Urothelium cell line (cell line): ENCODE measurements around the gene CRX.
"Not testable (repeated sequence)": the region's sequence is repeated elsewhere in the genome, so short reads cannot be mapped to it uniquely, and the experiment has no call there.

ENCODE experiments used
- DNase-seq: peaks from one replicate; pipeline ENCODE4 v3.0.0; 2011; ENCODE audit warnings: low spot score, mixed read lengths
- FAIRE-seq: peaks from 2 replicates; lab custom pipeline; 2011; peaks lifted over from hg19 to GRCh38; lab: Jason Lieb, UNC

Gene CRX

DNA sequence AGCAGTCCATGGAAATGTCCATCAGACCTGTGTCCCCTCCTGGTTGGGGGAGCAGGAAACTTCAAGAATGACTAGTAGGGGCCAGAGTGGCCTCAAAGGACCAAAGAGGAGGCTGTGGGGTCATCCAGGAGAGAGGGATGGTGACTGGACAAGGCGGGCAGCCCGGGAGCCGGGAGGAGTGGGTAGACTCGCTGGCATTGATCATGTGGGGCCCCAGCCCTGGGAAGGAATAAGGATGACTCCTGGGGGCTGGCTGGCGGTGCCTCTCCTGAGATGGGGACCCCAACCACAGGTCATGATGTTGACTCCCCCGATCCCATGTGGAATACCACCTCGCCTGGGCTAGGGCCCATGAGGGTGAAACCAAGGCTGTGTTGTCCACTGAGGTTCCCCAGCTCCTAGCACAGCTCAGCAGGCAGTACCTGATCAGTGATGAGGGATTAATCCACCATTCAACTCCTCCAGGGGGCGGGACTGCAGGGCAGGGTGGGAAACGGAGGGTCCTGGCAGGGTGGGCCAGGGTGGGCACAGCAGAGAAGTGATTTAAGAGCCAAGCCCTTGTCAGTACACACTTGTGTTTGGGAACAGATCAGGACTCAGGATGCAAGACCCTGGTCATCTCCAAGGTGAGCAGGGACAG, 37.0 kb downstream of the CRX start, which contains the start of gene TPRX2:
TSS of gene TPRX2 (plus strand) at position 590 of the 640 bp plus-strand sequence. CDS start at position 602, 12 bp downstream.
- peak; percentile 32 for FAIRE-seq
- DNase-seq, result not testable (repeated sequence)

DNA sequence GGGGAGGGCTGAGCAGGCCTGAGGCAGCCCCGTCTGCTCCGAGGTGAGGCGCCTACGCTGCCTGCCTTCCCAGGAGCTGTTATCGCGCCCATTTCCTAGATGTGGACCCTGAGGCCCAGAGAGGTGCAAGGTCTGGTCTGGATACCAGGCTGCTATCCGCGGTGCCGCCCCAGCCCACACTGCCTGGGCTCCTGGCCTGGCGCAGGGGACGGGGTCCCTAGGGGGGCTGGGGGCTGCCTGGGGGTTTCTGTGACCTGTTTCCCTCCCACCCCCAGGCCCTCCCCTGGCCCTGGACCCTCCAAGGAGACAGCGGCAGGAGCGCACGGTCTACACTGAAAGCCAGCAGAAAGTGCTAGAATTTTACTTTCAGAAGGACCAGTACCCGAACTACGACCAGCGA, 38.1 kb downstream of the CRX start:
- DNase-seq, FAIRE-seq: not testable (repeated sequence)

DNA sequence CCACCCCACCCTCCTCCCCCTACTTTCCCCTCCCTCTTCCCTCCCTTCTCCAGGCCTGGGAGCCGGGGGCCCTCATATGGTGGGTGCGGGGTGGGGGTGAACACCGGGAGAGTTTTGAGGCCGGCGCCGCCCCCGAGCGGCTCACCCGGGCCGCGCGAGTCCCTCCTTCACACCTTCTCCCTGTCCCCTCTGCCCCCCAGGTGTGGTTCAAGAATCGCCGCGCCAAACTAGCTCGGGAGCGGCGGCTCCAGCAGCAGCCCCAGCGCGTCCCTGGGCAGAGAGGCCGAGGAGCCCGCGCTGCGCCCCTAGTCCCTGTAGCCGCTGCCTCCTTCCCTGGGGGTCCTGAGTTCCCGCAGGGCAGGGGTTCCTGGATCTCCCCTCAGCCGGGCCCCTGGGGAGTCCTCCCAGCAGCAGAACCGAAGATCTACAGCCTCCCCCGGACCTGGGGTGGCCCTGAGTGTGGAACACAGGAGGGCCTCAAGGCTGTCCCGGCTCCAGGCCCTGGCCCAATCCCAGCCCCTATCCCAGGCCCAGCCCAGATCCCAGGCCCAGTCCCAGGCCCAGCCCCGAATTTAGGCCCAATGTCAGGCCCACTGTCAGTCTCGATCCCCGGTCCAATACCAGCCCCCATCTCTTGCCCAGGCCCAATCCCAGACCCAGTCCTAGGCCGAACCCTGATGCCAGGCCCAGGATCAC, 39.0 kb downstream of the CRX start:
- no peak for FAIRE-seq
- no peak for DNase-seq

DNA sequence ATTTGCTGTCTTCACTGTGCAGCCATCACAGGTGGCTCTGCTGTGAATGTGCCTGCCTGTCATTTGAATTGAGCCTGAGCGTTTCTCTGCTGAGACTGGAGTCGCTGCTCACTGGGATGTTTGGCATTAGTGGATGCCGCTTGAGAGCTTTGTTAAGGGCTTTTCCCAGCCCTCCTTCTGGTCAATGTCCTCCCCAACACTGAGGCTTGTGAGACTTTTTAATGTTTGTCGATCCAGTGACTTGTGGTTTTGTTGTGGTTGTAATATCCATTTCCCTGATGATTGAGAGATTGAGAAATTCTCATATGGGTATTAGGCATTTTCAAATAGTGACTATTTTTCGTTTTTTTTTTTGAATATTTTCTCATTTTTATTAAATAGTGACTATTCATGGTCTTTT, 39.9 kb downstream of the CRX start:
- no peak for FAIRE-seq
- DNase-seq, result no peak

DNA sequence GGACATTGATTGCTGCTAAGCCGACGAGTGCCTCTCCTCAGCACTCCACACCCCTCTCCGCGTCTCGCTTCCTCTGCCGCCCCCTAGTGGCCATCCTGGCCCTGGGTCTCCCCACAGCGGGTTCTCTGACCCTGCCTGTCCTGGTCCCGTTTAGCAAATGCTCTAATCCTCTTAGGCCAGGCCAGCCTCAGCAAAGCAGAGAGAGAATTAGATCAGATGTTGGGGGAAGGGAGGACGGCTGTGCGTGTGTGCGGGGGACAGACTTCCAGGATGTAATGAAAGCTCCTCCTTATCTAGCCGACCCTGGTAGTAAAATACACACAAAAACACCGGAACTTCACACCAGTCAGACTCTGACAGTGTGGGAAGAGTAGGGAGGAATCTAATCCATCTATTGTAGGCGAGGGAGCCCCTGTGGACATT, 41.8 kb downstream of the CRX start:
- FAIRE-seq (no peak), DNase-seq (peak; percentile 89)

DNA sequence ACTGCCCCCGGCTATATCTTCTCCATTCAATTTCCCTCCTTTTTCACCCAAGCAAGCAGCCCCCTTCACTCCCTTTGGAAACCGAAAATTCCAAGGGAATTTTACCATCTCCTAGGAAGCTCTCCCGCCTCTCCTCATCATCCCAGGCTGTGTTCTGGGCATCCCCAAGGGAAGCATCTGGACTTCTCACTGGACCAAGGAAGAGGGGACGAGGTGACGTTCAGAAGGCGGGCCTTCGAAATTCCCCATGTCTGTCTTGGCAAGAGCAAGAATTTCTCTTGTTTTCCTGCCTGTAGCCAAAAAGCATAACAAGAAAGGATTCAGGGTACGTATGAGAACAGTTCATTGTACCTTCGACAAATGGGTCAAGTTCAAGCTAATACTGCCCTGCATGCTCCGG, 43.4 kb downstream of the CRX start:
- no peak for DNase-seq

DNA sequence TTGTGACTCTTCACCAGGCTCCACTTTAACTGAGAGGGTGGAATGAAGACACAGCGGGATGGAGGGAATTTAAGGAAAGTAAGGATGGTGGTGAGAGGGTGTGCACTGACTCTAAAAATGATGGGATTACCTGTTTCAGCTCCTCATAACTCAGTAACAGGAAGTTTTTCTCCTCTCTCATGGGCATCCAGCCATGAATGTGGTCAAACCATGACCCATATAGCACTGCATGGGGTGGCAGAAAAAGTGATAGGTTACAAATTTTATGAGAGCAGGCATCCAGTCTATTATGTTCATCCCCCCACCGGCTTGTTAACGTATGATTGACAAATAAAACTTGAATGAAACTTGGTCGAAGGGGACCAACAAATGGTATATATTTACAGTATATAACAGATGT, 57.2 kb downstream of the CRX start:
- DNase-seq (no peak), FAIRE-seq (no peak)

More for the DNA sequence above, 43.4 kb downstream of the CRX start:
- no peak for FAIRE-seq

DNA sequence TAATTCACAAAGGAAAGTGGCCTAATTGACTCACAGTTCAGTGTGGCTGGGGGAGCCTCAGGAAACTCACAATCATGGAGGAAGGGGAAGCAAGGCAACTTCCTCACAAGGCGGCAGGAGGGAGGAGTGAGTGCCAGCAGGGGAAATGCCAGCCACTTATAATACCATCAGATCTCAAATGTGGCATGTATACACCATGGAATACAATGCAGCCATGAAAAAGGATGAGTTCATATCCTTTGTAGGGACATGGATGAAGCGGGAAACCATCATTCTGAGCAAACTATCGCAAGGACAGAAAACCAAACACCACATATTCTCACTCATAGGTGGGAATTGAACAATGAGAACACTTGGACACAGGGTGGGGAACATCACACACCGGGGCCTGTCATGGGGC, 57.6 kb downstream of the CRX start:
- not testable (repeated sequence) for FAIRE-seq, DNase-seq

DNA sequence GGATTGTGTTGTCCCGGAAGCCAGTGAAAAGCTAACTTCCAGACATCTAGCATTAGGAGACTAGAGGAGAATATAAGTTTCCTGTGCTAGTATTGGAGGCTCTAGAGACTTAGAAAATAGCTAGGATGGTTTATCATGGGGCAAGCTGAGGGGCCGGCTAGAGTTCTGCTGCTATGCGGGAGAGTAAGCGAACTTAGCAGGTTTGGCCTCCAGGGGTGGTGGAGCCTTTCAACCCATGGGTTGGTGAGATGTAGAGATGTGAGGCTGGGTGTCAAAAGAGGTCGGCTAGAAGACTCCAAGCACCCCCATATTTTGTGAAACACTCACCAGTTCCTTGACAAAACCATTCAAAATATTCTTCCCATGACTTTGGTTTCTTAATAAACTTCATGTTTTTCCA, 60.0 kb downstream of the CRX start:
- DNase-seq (no peak), FAIRE-seq (no peak)

DNA sequence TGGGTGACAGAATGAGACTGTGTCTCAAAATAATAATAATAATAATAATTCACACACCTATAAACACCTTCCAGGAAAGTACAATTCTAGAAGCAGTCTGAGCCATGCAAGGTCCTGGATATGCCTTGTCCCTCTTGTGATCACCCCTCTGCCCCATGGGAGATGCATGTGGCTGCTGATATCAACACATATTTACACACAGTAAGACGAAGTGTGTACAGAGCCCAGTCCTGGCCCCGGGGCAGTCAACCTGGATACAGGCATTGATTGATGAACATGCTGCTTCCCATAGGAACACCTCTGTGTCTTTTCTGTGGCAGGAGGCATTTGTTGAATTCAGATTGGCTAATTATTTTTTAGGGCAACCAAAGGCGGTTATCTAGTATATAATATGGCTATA, 61.2 kb downstream of the CRX start:
- DNase-seq, result no peak
- no peak for FAIRE-seq

DNA sequence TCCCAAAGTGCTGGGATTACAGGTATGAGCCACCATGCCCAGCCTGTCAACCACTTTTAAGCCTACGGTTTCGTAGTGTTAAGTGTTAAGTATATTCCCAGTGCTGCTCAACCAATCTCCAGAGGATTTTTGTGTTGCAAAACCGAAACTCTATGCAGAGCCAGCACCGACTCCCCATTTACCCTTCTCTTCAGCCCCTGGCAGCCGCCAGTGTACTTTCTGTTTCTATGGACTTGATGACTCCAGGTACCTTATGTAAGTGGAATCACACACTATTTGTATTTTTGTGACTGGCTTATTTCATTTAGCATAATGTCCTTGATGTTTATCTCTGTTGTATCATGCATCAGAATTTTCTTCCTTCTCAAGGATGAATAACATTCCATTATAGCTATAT, 63.3 kb downstream of the CRX start:
- DNase-seq (no peak), FAIRE-seq (no peak)

DNA sequence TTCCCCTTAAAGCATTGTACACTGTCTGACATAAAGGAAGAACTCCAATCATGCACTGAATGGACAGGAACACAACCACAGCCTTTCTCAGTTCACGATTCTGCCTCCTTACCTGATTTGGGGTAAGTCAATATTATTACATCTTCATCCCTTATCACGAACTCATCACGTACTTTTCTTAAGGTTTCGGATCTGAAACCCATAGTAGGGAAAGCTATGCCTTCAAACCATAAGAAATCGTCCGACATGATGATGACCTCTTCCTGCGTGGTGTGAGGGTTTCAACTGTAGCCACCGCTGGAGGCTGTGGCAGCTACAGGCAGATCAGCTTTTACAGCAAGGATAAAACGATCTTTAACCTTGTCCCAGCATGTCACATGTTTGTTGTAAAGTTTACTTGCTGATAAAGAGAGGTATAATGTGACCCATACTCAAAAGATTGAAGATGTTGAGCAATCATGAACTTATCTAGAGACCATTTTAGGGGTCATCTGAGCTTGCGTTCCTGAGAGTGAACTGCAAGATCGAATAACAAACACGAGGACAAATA, 64.3 kb downstream of the CRX start, which contains the start of gene SULT2A1:
TSS of gene SULT2A1 (minus strand) at position 306 of the 550 bp plus-strand sequence. CDS start at position 248, 58 bp downstream.
- FAIRE-seq (no peak), DNase-seq (no peak)

DNA sequence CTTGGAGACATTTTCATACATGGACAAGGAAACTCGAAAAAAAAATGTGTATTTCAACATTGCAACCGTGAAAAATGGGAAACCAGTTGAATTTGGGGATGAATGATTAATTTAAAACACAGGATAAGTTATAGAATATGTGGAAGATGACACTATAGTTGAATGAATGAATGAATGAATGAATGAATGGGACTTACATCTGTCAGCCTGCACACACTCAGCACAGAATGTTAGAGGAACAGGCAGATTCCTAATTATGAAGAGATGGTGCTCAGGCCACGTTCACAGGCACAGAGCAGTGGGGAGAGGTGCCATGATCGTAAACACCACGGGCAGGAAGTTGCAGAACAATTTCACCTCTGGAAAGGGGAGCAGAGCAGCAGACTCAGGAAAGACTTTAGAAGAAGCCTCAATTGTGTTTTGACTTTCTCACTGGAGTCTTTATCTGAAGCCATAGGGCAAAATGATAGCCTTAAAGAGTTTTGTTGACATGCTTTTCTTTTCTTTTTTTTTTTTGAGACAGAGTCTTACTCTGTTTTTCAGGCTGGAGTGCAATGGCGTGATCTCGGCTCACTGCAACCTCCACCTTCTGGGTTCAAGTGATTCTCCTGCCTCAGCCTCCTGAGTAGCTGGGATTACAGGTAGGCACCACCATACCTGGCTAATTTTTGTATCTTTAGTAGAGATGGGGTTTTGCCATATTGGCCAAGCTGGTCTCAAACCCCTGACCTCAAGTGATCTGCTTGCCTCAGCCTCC, 69.3 kb downstream of the CRX start:
- FAIRE-seq, result no peak
- DNase-seq, result no peak

DNA sequence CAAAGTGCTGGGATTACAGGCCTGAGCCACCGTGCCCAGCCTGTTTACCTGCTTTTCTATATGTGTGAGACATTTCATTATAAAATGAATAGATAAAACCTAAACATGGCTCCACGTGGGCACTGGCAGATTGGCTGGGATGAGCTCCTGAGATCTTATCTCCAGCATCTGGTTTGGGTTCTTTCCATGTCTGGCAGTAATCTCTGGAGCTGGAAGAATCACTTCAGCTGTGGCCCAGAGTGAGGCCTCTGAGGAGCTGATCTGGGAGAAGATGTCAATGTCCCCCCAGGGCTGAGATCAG, 69.8 kb downstream of the CRX start:
- FAIRE-seq (no peak), DNase-seq (no peak)

DNA sequence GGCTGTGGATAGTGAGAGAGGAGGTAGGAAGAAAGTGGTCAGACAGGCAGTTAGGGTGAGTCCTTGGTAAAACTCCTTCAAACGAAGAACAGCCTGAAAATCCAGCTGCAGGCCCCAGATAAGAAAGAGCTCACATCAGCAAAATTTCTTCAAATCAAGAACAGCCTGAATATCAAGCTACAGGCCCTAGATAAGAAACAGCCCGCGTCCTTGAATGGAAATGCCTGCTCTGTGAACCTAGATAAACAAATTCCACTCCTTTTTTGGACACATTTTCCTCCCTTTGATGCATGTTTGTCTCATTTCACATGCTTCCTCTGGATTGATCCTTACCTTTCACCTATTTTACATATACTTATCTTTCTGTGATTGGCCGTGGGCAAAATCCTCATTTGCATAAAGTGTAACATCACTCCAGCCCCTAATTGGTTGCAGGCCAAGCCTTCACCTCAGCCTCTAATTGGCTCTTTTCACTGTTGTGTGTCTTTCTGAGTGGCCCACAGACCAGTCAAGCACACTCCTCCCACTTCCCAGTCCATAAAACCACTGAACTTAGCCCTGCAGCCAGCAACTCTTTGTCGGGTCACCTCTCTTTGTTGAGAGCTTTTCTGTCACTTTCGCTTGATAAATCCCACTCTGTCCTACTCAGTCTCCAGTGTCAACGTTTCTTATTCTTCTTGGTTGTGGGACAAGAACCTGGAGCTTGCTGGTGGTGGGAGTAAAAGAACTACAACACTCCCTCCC, 70.4 kb downstream of the CRX start:
- DNase-seq (no peak), FAIRE-seq (no peak)
